ENCODE measurements around the gene TPBGL. TPM values are rescaled to one million over a fixed set of nuclear protein-coding genes. Genes with fewer than 3 reads are reported as not detected.

Gene TPBGL
- total and polyA plus RNA-seq, 5 donors from 2014 or later = 0.11 to 0.12 TPM; not detected in 3

GRCh38 chr11:75244052-75244814 lies 3.7 kb downstream of the TPBGL start:
- no peaks in the 10 kb centered on the region for H3K36me3 ChIP-seq (ENCODE audit: control insufficient read depth, insufficient read depth, low read length)
- H3K27ac Mint-ChIP-seq = no peak overlapping the region
- H3K27me3 ChIP-seq (ENCODE audit: control insufficient read depth, insufficient read depth, low read length) = peaks cover 18% of the 10 kb centered on the region
- H3K4me1 ChIP-seq (ENCODE audit: control insufficient read depth, insufficient read depth, low read length, poor library complexity, severe bottlenecking) = peaks cover 17% of the 10 kb centered on the region
- DNase-seq (no peak), ATAC-seq (ENCODE audit: low read depth in 2 of 2) (no peak)
- no peak overlapping the region for H3K27ac ChIP-seq (ENCODE audit: insufficient read depth, low read length, poor library complexity, severe bottlenecking)
- peaks cover 0 to 4% (median 0%) of the 10 kb centered on the region in 7 donors for H3K9me3 Mint-ChIP-seq
- no peaks in the 10 kb centered on the region for H3K36me3 Mint-ChIP-seq
- H3K4me1 Mint-ChIP-seq = peaks cover 3 to 27% (median 11%) of the 10 kb centered on the region in 4 donors
- peaks cover 40% of the 10 kb centered on the region for H3K27me3 Mint-ChIP-seq
- no peak overlapping the region for H3K4me3 ChIP-seq (ENCODE audit: low read depth, low read length)
- H3K4me3 Mint-ChIP-seq = peak overlapping the region in 3 of 4 donors; percentile 38 to 89 (median 63)
- H3K9me3 ChIP-seq (ENCODE audit: control insufficient read depth in 2 of 2, low read length in 2 of 2) = no peaks in the 10 kb centered on the region

- ATAC-seq (ENCODE audit: low read depth in 2 of 2) = no peak
- H3K9me3 ChIP-seq (ENCODE audit: control insufficient read depth in 2 of 2, low read length in 2 of 2) = no peaks in the 10 kb centered on the region
- no peak overlapping the region for H3K4me3 ChIP-seq (ENCODE audit: low read depth, low read length)
- peaks cover 3 to 17% (median 9%) of the 10 kb centered on the region in 4 donors for H3K4me1 Mint-ChIP-seq
- H3K4me3 Mint-ChIP-seq = no peak overlapping the region
- H3K27ac Mint-ChIP-seq = no peak overlapping the region
- H3K27ac ChIP-seq (ENCODE audit: insufficient read depth, low read length, poor library complexity, severe bottlenecking) = no peak overlapping the region
- peaks cover 32% of the 10 kb centered on the region for H3K27me3 Mint-ChIP-seq
- H3K36me3 Mint-ChIP-seq = no peaks in the 10 kb centered on the region
- H3K27me3 ChIP-seq (ENCODE audit: control insufficient read depth, insufficient read depth, low read length) = peaks cover 12% of the 10 kb centered on the region
- H3K9me3 Mint-ChIP-seq = peaks cover 0 to 4% (median 0%) of the 10 kb centered on the region in 7 donors
- H3K36me3 ChIP-seq (ENCODE audit: control insufficient read depth, insufficient read depth, low read length) = no peaks in the 10 kb centered on the region
- no peak for DNase-seq
- H3K4me1 ChIP-seq (ENCODE audit: control insufficient read depth, insufficient read depth, low read length, poor library complexity, severe bottlenecking) = peaks cover 13% of the 10 kb centered on the region
These were observed 4.9 kb downstream of the TPBGL start for GRCh38 chr11:75245356-75246005.

GRCh38 chr11:75246006-75246670 lies 5.6 kb downstream of the TPBGL start:
- peaks cover 3 to 16% (median 9%) of the 10 kb centered on the region in 4 donors for H3K4me1 Mint-ChIP-seq
- H3K4me3 ChIP-seq (ENCODE audit: low read depth, low read length) = no peak overlapping the region
- H3K27me3 Mint-ChIP-seq = peaks cover 38% of the 10 kb centered on the region
- no peaks in the 10 kb centered on the region for H3K36me3 ChIP-seq (ENCODE audit: control insufficient read depth, insufficient read depth, low read length)
- peaks cover 7% of the 10 kb centered on the region for H3K4me1 ChIP-seq (ENCODE audit: control insufficient read depth, insufficient read depth, low read length, poor library complexity, severe bottlenecking)
- H3K9me3 ChIP-seq (ENCODE audit: control insufficient read depth in 2 of 2, low read length in 2 of 2) = no peaks in the 10 kb centered on the region
- no peak for ATAC-seq (ENCODE audit: low read depth in 2 of 2)
- no peak overlapping the region for H3K27ac Mint-ChIP-seq
- no peak overlapping the region for H3K27ac ChIP-seq (ENCODE audit: insufficient read depth, low read length, poor library complexity, severe bottlenecking)
- H3K9me3 Mint-ChIP-seq = peaks cover 0 to 4% (median 0%) of the 10 kb centered on the region in 7 donors
- H3K36me3 Mint-ChIP-seq = no peaks in the 10 kb centered on the region
- no peak overlapping the region for H3K4me3 Mint-ChIP-seq
- peaks cover 12% of the 10 kb centered on the region for H3K27me3 ChIP-seq (ENCODE audit: control insufficient read depth, insufficient read depth, low read length)
- no peak for DNase-seq

GRCh38 chr11:75246671-75247350 lies 6.2 kb downstream of the TPBGL start:
- peaks cover 12% of the 10 kb centered on the region for H3K27me3 ChIP-seq (ENCODE audit: control insufficient read depth, insufficient read depth, low read length)
- no peak overlapping the region for H3K4me3 ChIP-seq (ENCODE audit: low read depth, low read length)
- DNase-seq = no peak
- ATAC-seq (ENCODE audit: low read depth in 2 of 2) = no peak
- Mint-ChIP-seq H3K4me1 (peaks cover 3 to 16% (median 9%) of the 10 kb centered on the region in 4 donors), H3K4me3 (no peak overlapping the region), H3K27me3 (peaks cover 41% of the 10 kb centered on the region), H3K9me3 (peaks cover 0 to 4% (median 0%) of the 10 kb centered on the region in 7 donors), H3K36me3 (no peaks in the 10 kb centered on the region), H3K27ac (no peak overlapping the region)
- H3K36me3 ChIP-seq (ENCODE audit: control insufficient read depth, insufficient read depth, low read length) = no peaks in the 10 kb centered on the region
- no peaks in the 10 kb centered on the region for H3K9me3 ChIP-seq (ENCODE audit: control insufficient read depth in 2 of 2, low read length in 2 of 2)
- peaks cover 5% of the 10 kb centered on the region for H3K4me1 ChIP-seq (ENCODE audit: control insufficient read depth, insufficient read depth, low read length, poor library complexity, severe bottlenecking)
- no peak overlapping the region for H3K27ac ChIP-seq (ENCODE audit: insufficient read depth, low read length, poor library complexity, severe bottlenecking)

GRCh38 chr11:75248924-75249256 lies 8.3 kb downstream of the TPBGL start:
- Mint-ChIP-seq H3K9me3 (peaks cover 0 to 2% (median 0%) of the 10 kb centered on the region in 7 donors), H3K27ac (no peak overlapping the region), H3K4me3 (no peak overlapping the region), H3K36me3 (no peaks in the 10 kb centered on the region), H3K27me3 (peaks cover 40% of the 10 kb centered on the region), H3K4me1 (peaks cover 3 to 5% (median 4%) of the 10 kb centered on the region in 4 donors)
- ATAC-seq (ENCODE audit: low read depth in 2 of 2) (peak in 1 of 2 donors; percentile 4), DNase-seq (no peak)
- H3K4me1 ChIP-seq (ENCODE audit: control insufficient read depth, insufficient read depth, low read length, poor library complexity, severe bottlenecking) = no peaks in the 10 kb centered on the region
- H3K9me3 ChIP-seq (ENCODE audit: control insufficient read depth in 2 of 2, low read length in 2 of 2) = no peaks in the 10 kb centered on the region
- no peak overlapping the region for H3K4me3 ChIP-seq (ENCODE audit: low read depth, low read length)
- H3K36me3 ChIP-seq (ENCODE audit: control insufficient read depth, insufficient read depth, low read length) = no peaks in the 10 kb centered on the region
- no peak overlapping the region for H3K27ac ChIP-seq (ENCODE audit: insufficient read depth, low read length, poor library complexity, severe bottlenecking)
- peaks cover 8% of the 10 kb centered on the region for H3K27me3 ChIP-seq (ENCODE audit: control insufficient read depth, insufficient read depth, low read length)

- H3K27ac Mint-ChIP-seq = no peak overlapping the region
- no peak overlapping the region for H3K4me3 Mint-ChIP-seq
- H3K36me3 Mint-ChIP-seq = no peaks in the 10 kb centered on the region
- H3K4me1 ChIP-seq (ENCODE audit: control insufficient read depth, insufficient read depth, low read length, poor library complexity, severe bottlenecking) = no peaks in the 10 kb centered on the region
- ATAC-seq (ENCODE audit: low read depth in 2 of 2) = no peak
- H3K36me3 ChIP-seq (ENCODE audit: control insufficient read depth, insufficient read depth, low read length) = no peaks in the 10 kb centered on the region
- no peak for DNase-seq
- peaks cover 36% of the 10 kb centered on the region for H3K27me3 Mint-ChIP-seq
- peaks cover 7% of the 10 kb centered on the region for H3K27me3 ChIP-seq (ENCODE audit: control insufficient read depth, insufficient read depth, low read length)
- H3K9me3 ChIP-seq (ENCODE audit: control insufficient read depth in 2 of 2, low read length in 2 of 2) = no peaks in the 10 kb centered on the region
- H3K4me3 ChIP-seq (ENCODE audit: low read depth, low read length) = no peak overlapping the region
- peaks cover 0 to 3% (median 0%) of the 10 kb centered on the region in 7 donors for H3K9me3 Mint-ChIP-seq
- peaks cover 3 to 5% (median 4%) of the 10 kb centered on the region in 4 donors for H3K4me1 Mint-ChIP-seq
- H3K27ac ChIP-seq (ENCODE audit: insufficient read depth, low read length, poor library complexity, severe bottlenecking) = no peak overlapping the region
These were observed 9.1 kb downstream of the TPBGL start for GRCh38 chr11:75249704-75250103.

- Histone ChIP-seq H3K36me3 (ENCODE audit: control insufficient read depth, insufficient read depth, low read length) (no peaks in the 10 kb centered on the region), H3K27ac (ENCODE audit: insufficient read depth, low read length, poor library complexity, severe bottlenecking) (no peak overlapping the region), H3K4me3 (ENCODE audit: low read depth, low read length) (no peak overlapping the region), H3K9me3 (ENCODE audit: control insufficient read depth in 2 of 2, low read length in 2 of 2) (no peaks in the 10 kb centered on the region), H3K4me1 (ENCODE audit: control insufficient read depth, insufficient read depth, low read length, poor library complexity, severe bottlenecking) (no peaks in the 10 kb centered on the region), H3K27me3 (ENCODE audit: control insufficient read depth, insufficient read depth, low read length) (peaks cover 9% of the 10 kb centered on the region)
- H3K4me1 Mint-ChIP-seq = no peaks in the 10 kb centered on the region
- no peaks in the 10 kb centered on the region for H3K36me3 Mint-ChIP-seq
- ATAC-seq (ENCODE audit: low read depth in 2 of 2) = no peak
- H3K4me3 Mint-ChIP-seq = no peak overlapping the region
- peaks cover 53% of the 10 kb centered on the region for H3K27me3 Mint-ChIP-seq
- H3K9me3 Mint-ChIP-seq = peaks cover 0 to 3% (median 0%) of the 10 kb centered on the region in 7 donors
- no peak for DNase-seq
- no peak overlapping the region for H3K27ac Mint-ChIP-seq
These were observed 13.8 kb downstream of the TPBGL start for GRCh38 chr11:75254326-75254725.
